ENCODE measurements around the gene EPHB2. TPM values are rescaled to one million over a fixed set of nuclear protein-coding genes. Genes with fewer than 3 reads are reported as not detected.

The EPHB2 gene
- total RNA-seq, 2 experiments from 2014 or later = not detected

- Mint-ChIP-seq H3K4me1 (ENCODE audit: low read depth) (no peaks in the 10 kb centered on the region), H3K27me3 (ENCODE audit: low read depth) (no peaks in the 10 kb centered on the region), H3K27ac (no peak overlapping the region), H3K36me3 (ENCODE audit: low read depth) (no peaks in the 10 kb centered on the region), H3K4me3 (no peak overlapping the region), H3K9me3 (ENCODE audit: insufficient read depth) (no peaks in the 10 kb centered on the region)
- ChIA-PET CTCF (no interaction called here), POLR2A (no interaction called here)
- ATAC-seq (no peak), DNase-seq (no peak)
Measured at GRCh38 chr1:22761821-22762220, 51.2 kb downstream of the EPHB2 start.

- no peaks in the 10 kb centered on the region for H3K4me1 Mint-ChIP-seq (ENCODE audit: low read depth)
- ChIA-PET POLR2A (no interaction called here), CTCF (no interaction called here)
- DNase-seq (no peak), ATAC-seq (no peak)
- no peak overlapping the region for H3K27ac Mint-ChIP-seq
- H3K27me3 Mint-ChIP-seq (ENCODE audit: low read depth) = peaks cover 1% of the 10 kb centered on the region
- H3K4me3 Mint-ChIP-seq = no peak overlapping the region
- H3K9me3 Mint-ChIP-seq (ENCODE audit: insufficient read depth) = no peaks in the 10 kb centered on the region
- H3K36me3 Mint-ChIP-seq (ENCODE audit: low read depth) = no peaks in the 10 kb centered on the region
Measured at GRCh38 chr1:22763487-22764200, 53.0 kb downstream of the EPHB2 start.

- H3K27ac Mint-ChIP-seq = no peak overlapping the region
- POLR2A ChIA-PET = no interaction called here
- no peaks in the 10 kb centered on the region for H3K36me3 Mint-ChIP-seq (ENCODE audit: low read depth)
- CTCF ChIA-PET = no interaction called here
- no peaks in the 10 kb centered on the region for H3K4me1 Mint-ChIP-seq (ENCODE audit: low read depth)
- ATAC-seq (no peak), DNase-seq (no peak)
- H3K4me3 Mint-ChIP-seq = no peak overlapping the region
- no peaks in the 10 kb centered on the region for H3K9me3 Mint-ChIP-seq (ENCODE audit: insufficient read depth)
- peaks cover 9% of the 10 kb centered on the region for H3K27me3 Mint-ChIP-seq (ENCODE audit: low read depth)
Measured at GRCh38 chr1:22767852-22768251, 57.2 kb downstream of the EPHB2 start.

DNA sequence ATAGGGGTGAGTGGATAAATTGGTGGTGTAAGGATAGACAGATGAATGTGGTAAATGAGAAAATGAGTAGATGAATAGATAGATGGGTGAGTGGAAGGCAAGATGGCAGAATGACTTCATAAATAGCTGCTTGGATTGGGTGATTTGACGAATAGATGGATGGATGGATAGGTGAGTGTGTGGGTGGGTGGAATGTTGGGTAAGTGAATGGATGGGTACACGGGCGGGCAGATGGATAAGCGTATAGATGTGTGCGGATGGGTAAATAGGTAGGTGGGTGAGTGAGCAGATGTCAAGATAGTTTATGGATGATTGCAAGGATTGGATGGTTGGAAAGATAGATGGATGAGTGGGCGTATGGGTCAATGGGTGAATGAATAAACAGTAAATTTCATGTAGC lies 59.3 kb downstream of the EPHB2 start:
- no peak overlapping the region for H3K4me3 Mint-ChIP-seq
- no peak for ATAC-seq
- H3K27ac Mint-ChIP-seq = no peak overlapping the region
- no peaks in the 10 kb centered on the region for H3K36me3 Mint-ChIP-seq (ENCODE audit: low read depth)
- CTCF ChIA-PET = interaction anchor here (0.6 kb wide), 1 partner anchor 119 kb away, joined by 3 read pairs; no protein-coding TSS in a partner anchor
- POLR2A ChIA-PET = no interaction called here
- DNase-seq = no peak
- H3K27me3 Mint-ChIP-seq (ENCODE audit: low read depth) = peaks cover 9% of the 10 kb centered on the region
- no peaks in the 10 kb centered on the region for H3K4me1 Mint-ChIP-seq (ENCODE audit: low read depth)
- no peaks in the 10 kb centered on the region for H3K9me3 Mint-ChIP-seq (ENCODE audit: insufficient read depth)

DNA sequence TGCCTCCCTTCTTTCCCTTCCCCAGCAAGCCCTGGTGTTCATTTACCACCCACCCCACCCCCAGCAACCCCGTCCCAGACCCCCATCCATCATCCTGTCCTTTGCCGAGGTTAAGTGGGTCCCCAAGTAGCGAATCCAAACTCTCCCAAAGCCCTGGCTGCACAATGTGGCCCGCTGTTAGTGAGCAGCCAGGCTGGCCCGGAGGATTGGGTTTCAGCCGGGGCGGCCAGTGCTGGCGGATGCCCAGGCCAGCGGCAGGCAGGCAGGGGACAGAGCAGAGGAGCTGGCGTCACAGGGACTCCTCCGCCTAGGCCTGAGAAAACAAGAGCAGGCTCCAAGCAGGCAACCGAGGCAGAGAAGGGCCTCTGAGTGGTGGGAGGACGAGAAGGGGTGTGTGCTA lies 61.4 kb downstream of the EPHB2 start:
- ATAC-seq (no peak), DNase-seq (no peak)
- Mint-ChIP-seq H3K27ac (no peak overlapping the region), H3K9me3 (ENCODE audit: insufficient read depth) (no peaks in the 10 kb centered on the region), H3K4me3 (no peak overlapping the region), H3K27me3 (ENCODE audit: low read depth) (peaks cover 17% of the 10 kb centered on the region), H3K36me3 (ENCODE audit: low read depth) (no peaks in the 10 kb centered on the region), H3K4me1 (ENCODE audit: low read depth) (no peaks in the 10 kb centered on the region)
- ChIA-PET CTCF (no interaction called here), POLR2A (no interaction called here)

- POLR2A ChIA-PET = no interaction called here
- Mint-ChIP-seq H3K4me3 (no peak overlapping the region), H3K27me3 (ENCODE audit: low read depth) (peaks cover 15% of the 10 kb centered on the region), H3K9me3 (ENCODE audit: insufficient read depth) (no peaks in the 10 kb centered on the region), H3K4me1 (ENCODE audit: low read depth) (no peaks in the 10 kb centered on the region), H3K36me3 (ENCODE audit: low read depth) (no peaks in the 10 kb centered on the region), H3K27ac (no peak overlapping the region)
- ATAC-seq (no peak), DNase-seq (no peak)
- CTCF ChIA-PET = interaction anchor here (0.8 kb wide), 1 partner anchor 70 kb away, joined by 3 read pairs; no protein-coding TSS in a partner anchor
Measured at GRCh38 chr1:22773981-22774832, 63.6 kb downstream of the EPHB2 start.

DNA sequence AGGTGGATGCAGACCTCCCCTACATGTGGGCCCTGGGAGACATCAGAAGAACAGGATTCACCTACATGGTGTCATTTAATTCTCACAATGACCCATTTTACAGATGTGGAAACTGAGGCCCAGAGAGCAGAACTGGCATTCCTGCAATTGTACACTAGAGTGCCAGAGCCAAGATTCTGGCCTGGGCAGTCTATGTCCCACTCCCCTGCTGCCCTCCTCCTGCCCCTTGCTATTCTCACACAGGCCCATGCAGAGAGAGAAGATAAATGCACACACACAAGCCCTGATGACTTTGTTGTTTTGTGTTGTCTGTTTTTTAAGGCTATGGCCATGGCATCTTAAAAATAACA lies 64.2 kb downstream of the EPHB2 start:
- ChIA-PET CTCF (interaction anchor here (0.8 kb wide), 1 partner anchor 70 kb away, joined by 3 read pairs; no protein-coding TSS in a partner anchor), POLR2A (no interaction called here)
- H3K36me3 Mint-ChIP-seq (ENCODE audit: low read depth) = no peaks in the 10 kb centered on the region
- H3K27ac Mint-ChIP-seq = no peak overlapping the region
- no peak for ATAC-seq
- H3K4me3 Mint-ChIP-seq = no peak overlapping the region
- no peaks in the 10 kb centered on the region for H3K9me3 Mint-ChIP-seq (ENCODE audit: insufficient read depth)
- no peak for DNase-seq
- no peaks in the 10 kb centered on the region for H3K4me1 Mint-ChIP-seq (ENCODE audit: low read depth)
- H3K27me3 Mint-ChIP-seq (ENCODE audit: low read depth) = peaks cover 13% of the 10 kb centered on the region

DNA sequence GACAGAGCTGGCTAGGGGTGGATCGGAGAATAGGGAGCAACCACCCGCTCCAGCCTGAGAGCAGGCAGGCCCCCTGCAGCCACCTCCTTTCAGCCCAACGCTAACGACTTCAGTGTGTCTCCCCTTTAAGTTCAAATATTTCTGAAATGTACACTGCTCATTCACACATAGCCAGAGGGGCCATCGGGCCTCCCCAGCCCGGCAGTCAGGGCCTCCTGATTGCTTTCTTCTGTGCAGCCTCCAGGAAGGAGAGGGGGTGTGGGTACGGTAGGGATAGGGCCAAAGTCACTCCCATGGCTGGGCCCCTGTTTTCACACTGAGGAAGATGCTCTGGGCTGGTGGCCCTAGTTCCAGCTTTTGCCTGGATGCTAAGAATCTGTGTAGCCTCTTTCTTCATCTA lies 64.8 kb downstream of the EPHB2 start:
- DNase-seq = no peak
- Mint-ChIP-seq H3K9me3 (ENCODE audit: insufficient read depth) (no peaks in the 10 kb centered on the region), H3K4me3 (no peak overlapping the region), H3K27ac (no peak overlapping the region), H3K4me1 (ENCODE audit: low read depth) (no peaks in the 10 kb centered on the region), H3K36me3 (ENCODE audit: low read depth) (no peaks in the 10 kb centered on the region), H3K27me3 (ENCODE audit: low read depth) (peaks cover 10% of the 10 kb centered on the region)
- no peak for ATAC-seq
- POLR2A ChIA-PET = no interaction called here
- CTCF ChIA-PET = no interaction called here

DNA sequence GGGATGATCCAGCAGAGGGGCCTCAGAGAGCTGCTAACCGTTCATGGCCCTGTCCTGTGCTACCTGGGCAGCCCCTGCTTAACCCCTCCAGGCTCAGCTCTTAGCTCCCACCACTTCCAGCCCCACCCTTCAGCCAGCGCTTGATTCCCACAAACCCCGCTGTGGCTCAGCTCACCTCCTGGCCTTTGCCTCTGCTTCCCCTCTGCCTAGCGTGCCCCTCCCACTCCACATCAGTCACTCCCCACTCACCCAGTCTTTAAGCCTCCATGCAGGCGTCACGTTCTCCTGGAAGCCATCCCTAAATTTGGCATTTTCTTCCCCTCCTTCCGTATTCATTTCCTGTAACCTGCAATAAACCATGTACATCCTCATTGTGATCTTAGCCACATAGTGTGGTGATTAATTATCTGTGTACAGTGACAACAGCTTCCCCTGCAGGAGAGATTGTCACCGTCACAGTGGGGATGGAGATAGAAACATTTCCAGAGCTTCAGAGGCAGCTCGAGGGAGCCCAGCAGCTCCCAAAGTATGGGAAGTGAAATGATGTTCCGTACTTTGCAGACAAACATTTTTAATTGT lies 65.5 kb downstream of the EPHB2 start:
- no peaks in the 10 kb centered on the region for H3K9me3 Mint-ChIP-seq (ENCODE audit: insufficient read depth)
- ATAC-seq (no peak), DNase-seq (no peak)
- ChIA-PET POLR2A (no interaction called here), CTCF (no interaction called here)
- no peak overlapping the region for H3K27ac Mint-ChIP-seq
- H3K4me1 Mint-ChIP-seq (ENCODE audit: low read depth) = no peaks in the 10 kb centered on the region
- H3K4me3 Mint-ChIP-seq = no peak overlapping the region
- H3K27me3 Mint-ChIP-seq (ENCODE audit: low read depth) = peaks cover 10% of the 10 kb centered on the region
- H3K36me3 Mint-ChIP-seq (ENCODE audit: low read depth) = no peaks in the 10 kb centered on the region

- no peak for DNase-seq
- ChIA-PET POLR2A (no interaction called here), CTCF (no interaction called here)
- ATAC-seq = no peak
- Mint-ChIP-seq H3K4me3 (no peak overlapping the region), H3K9me3 (ENCODE audit: insufficient read depth) (no peaks in the 10 kb centered on the region), H3K27ac (no peak overlapping the region), H3K4me1 (ENCODE audit: low read depth) (no peaks in the 10 kb centered on the region), H3K27me3 (ENCODE audit: low read depth) (peaks cover 10% of the 10 kb centered on the region), H3K36me3 (ENCODE audit: low read depth) (no peaks in the 10 kb centered on the region)
Measured at GRCh38 chr1:22777388-22778057, 66.9 kb downstream of the EPHB2 start.

GRCh38 chr1:22778408-22778807 lies 67.8 kb downstream of the EPHB2 start:
- Mint-ChIP-seq H3K4me3 (no peak overlapping the region), H3K27ac (no peak overlapping the region), H3K9me3 (ENCODE audit: insufficient read depth) (no peaks in the 10 kb centered on the region), H3K36me3 (ENCODE audit: low read depth) (no peaks in the 10 kb centered on the region), H3K4me1 (ENCODE audit: low read depth) (no peaks in the 10 kb centered on the region), H3K27me3 (ENCODE audit: low read depth) (peaks cover 10% of the 10 kb centered on the region)
- POLR2A ChIA-PET = no interaction called here
- no peak for DNase-seq
- ATAC-seq = no peak
- CTCF ChIA-PET = no interaction called here

Data from activated CD8-positive, alpha-beta T cell treated with anti-CD3 and anti-CD28 coated beads, Interleukin-2, amount 10 ng/mL, durations not matched to agents 7 days and 5 days (primary cell).